DND-41 (cell line): ENCODE measurements around the gene TRMU.
"Not testable (repeated sequence)": the region's sequence is repeated elsewhere in the genome, so short reads cannot be mapped to it uniquely, and the experiment has no call there.

Source experiments
- ATAC-seq: fragments of 200-7000 bp; cut with Tn5 transposase; 3 replicates; pipeline ENCODE4 v1.9.1; 2021; ENCODE audit warnings: low read depth; ENCODE audit not compliant: insufficient read depth
- DNase-seq: peaks from one replicate; pipeline ENCODE4 v3.0.0-alpha.2; 2020
- H2AFZ ChIP-seq: 2 replicates; pipeline ENCODE4 v1.6.0; 2012; ENCODE audit warnings: low read depth, low read length
- H3K27ac ChIP-seq: 2 replicates; pipeline ENCODE4 v1.5.1; 2012; ENCODE audit warnings: low read length, inconsistent platforms
- H3K27me3 ChIP-seq: fragments of 200-600 bp; sonication (generic); 2 replicates; pipeline ENCODE4 v1.6.0; 2012; ENCODE audit warnings: low read length, mild to moderate bottlenecking, inconsistent platforms; ENCODE audit not compliant: insufficient read depth, poor library complexity
- H3K36me3 ChIP-seq: 2 replicates; pipeline ENCODE4 v1.5.1; 2012; ENCODE audit warnings: low read length, inconsistent platforms; ENCODE audit not compliant: insufficient read depth
- H3K4me1 ChIP-seq: 2 replicates; pipeline ENCODE4 v1.5.1; 2012; ENCODE audit warnings: mild to moderate bottlenecking, low read length; ENCODE audit not compliant: insufficient read depth
- H3K4me2 ChIP-seq: 2 replicates; pipeline ENCODE4 v1.6.0; 2012; ENCODE audit warnings: mild to moderate bottlenecking, moderate library complexity, low read length, inconsistent platforms; ENCODE audit not compliant: insufficient read depth
- H3K4me3 ChIP-seq, 2 experiments: fragments of 200-600 bp in 1 of 2; shearing (Covaris generic) in 1 of 2; 2 replicates each; pipeline ENCODE4 v1.5.1; 2012 to 2016; ENCODE audit warnings: inconsistent platforms in 2 of 2, low read length in 2 of 2, mild to moderate bottlenecking in 2 of 2, low read depth in 1 of 2, moderate library complexity in 1 of 2
- H3K79me2 ChIP-seq: 2 replicates; pipeline ENCODE4 v1.6.0; 2012; ENCODE audit warnings: low read length, inconsistent platforms; ENCODE audit not compliant: insufficient read depth
- H3K9ac ChIP-seq: 2 replicates; pipeline ENCODE4 v1.6.0; 2012; ENCODE audit warnings: low read depth, mild to moderate bottlenecking, inconsistent platforms, low read length, moderate library complexity
- H3K9me3 ChIP-seq: 2 replicates; pipeline ENCODE4 v1.5.1; 2012; ENCODE audit warnings: low read length, moderate library complexity, mild to moderate bottlenecking, inconsistent platforms; ENCODE audit not compliant: insufficient read depth, severe bottlenecking
- H4K20me1 ChIP-seq: 2 replicates; pipeline ENCODE4 v1.6.0; 2012; ENCODE audit warnings: low read length; ENCODE audit not compliant: insufficient read depth
- EZH2 ChIP-seq: IDR thresholded peaks from 3 replicates; pipeline ENCODE4 v1.6.1; 2012; ENCODE audit warnings: borderline replicate concordance, low read depth, mild to moderate bottlenecking, moderate library complexity, low read length, inconsistent platforms; ENCODE audit not compliant: severe bottlenecking
- TF ChIP-seq, protein P1 (sequence below): IDR thresholded peaks from 2 replicates; pipeline ENCODE4 v1.5.1; 2012; ENCODE audit warnings: borderline replicate concordance, low read length, moderate library complexity, mild to moderate bottlenecking; ENCODE audit not compliant: poor library complexity, severe bottlenecking; ENCODE audit errors: extremely low read depth

The TRMU gene

DNA sequence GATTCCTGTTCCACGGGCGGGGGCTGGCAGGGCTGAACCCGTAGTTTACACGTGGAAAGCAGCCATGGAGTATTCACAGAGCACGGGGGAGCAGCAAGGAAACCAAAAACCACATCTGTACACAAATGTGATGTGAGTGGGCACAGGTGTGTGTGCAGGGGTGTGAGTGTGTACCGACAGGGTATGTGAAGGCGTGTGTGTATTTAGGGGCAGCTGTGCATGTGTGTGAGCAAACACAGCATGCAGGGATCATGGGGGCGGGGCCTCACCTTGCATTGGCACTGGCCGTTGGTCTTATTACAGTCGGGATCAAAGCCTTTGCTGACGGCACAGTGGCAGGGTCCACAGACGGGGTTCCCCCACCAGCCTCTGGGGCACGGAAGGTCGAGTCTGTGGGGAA, 58.4 kb downstream of the TRMU start:
- H3K27ac ChIP-seq = no peak overlapping the region
- H4K20me1 ChIP-seq = peaks cover 3% of the 10 kb centered on the region; the same call in 1 of the 2 replicates
- H3K4me2 ChIP-seq = no peak overlapping the region
- H3K4me1 ChIP-seq = no peaks in the 10 kb centered on the region
- no peak overlapping the region for H2AFZ ChIP-seq
- no peaks in the 10 kb centered on the region for H3K9me3 ChIP-seq
- H3K27me3 ChIP-seq = no peaks in the 10 kb centered on the region
- no peak overlapping the region for H3K4me3 ChIP-seq
- no peak overlapping the region for H3K9ac ChIP-seq
- no peaks in the 10 kb centered on the region for H3K36me3 ChIP-seq
- ATAC-seq = peak; percentile 60; the same call in 2 of the 3 replicates
- DNase-seq = peak; percentile 14
- no peaks in the 10 kb centered on the region for H3K79me2 ChIP-seq
- TF ChIP-seq EZH2 = no peak
- TF ChIP-seq, protein P1, sequence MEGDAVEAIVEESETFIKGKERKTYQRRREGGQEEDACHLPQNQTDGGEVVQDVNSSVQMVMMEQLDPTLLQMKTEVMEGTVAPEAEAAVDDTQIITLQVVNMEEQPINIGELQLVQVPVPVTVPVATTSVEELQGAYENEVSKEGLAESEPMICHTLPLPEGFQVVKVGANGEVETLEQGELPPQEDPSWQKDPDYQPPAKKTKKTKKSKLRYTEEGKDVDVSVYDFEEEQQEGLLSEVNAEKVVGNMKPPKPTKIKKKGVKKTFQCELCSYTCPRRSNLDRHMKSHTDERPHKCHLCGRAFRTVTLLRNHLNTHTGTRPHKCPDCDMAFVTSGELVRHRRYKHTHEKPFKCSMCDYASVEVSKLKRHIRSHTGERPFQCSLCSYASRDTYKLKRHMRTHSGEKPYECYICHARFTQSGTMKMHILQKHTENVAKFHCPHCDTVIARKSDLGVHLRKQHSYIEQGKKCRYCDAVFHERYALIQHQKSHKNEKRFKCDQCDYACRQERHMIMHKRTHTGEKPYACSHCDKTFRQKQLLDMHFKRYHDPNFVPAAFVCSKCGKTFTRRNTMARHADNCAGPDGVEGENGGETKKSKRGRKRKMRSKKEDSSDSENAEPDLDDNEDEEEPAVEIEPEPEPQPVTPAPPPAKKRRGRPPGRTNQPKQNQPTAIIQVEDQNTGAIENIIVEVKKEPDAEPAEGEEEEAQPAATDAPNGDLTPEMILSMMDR = no peak

- no peak overlapping the region for H3K4me2 ChIP-seq
- no peaks in the 10 kb centered on the region for H3K36me3 ChIP-seq
- H3K4me3 ChIP-seq = no peak overlapping the region
- DNase-seq (no peak), ATAC-seq (no peak)
- no peaks in the 10 kb centered on the region for H3K79me2 ChIP-seq
- peaks cover 5% of the 10 kb centered on the region; the same call in 1 of the 2 replicates for H4K20me1 ChIP-seq
- no peaks in the 10 kb centered on the region for H3K27me3 ChIP-seq
- TF ChIP-seq, protein P1 = no peak
- no peak for TF ChIP-seq EZH2
- no peak overlapping the region for H3K27ac ChIP-seq
- H3K9ac ChIP-seq = no peak overlapping the region
- H3K4me1 ChIP-seq = no peaks in the 10 kb centered on the region
- no peak overlapping the region for H2AFZ ChIP-seq
- no peaks in the 10 kb centered on the region for H3K9me3 ChIP-seq
These were observed 59.1 kb downstream of the TRMU start for GRCh38 chr22:46394622-46395021.

- no peak for ATAC-seq
- no peak overlapping the region for H3K9ac ChIP-seq
- peaks cover 5% of the 10 kb centered on the region; the same call in 1 of the 2 replicates for H4K20me1 ChIP-seq
- H3K4me3 ChIP-seq = no peak overlapping the region
- H3K27me3 ChIP-seq = no peaks in the 10 kb centered on the region
- DNase-seq = no peak
- TF ChIP-seq, protein P1 = no peak
- TF ChIP-seq EZH2 = no peak
- H3K9me3 ChIP-seq = no peaks in the 10 kb centered on the region
- H3K4me2 ChIP-seq = no peak overlapping the region
- H3K79me2 ChIP-seq = no peaks in the 10 kb centered on the region
- H2AFZ ChIP-seq = no peak overlapping the region
- H3K36me3 ChIP-seq = no peaks in the 10 kb centered on the region
- H3K27ac ChIP-seq = no peak overlapping the region
- no peaks in the 10 kb centered on the region for H3K4me1 ChIP-seq
These were observed 59.6 kb downstream of the TRMU start for GRCh38 chr22:46395145-46395544.

DNA sequence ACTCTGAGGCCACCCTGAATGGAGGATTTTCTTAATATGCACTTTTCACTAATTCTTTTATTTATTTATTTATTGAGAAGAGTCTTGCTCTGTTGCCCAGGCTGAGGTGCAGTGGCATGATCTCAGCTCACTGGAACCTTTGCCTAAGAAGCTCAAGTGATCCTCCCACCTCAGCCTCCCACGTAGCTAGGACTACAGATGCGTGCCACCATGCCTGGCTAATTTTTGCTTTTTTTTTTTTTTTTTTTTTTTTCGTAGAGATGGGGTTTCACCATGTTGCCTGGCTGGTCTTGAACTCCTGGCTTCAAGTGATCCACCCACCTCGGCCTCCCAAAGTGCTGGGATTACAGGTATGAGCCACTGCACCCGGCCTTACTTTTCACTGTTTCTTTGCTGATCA, 61.5 kb downstream of the TRMU start:
- H3K4me2 ChIP-seq, H3K27me3 ChIP-seq, H3K4me1 ChIP-seq, H4K20me1 ChIP-seq, DNase-seq, H3K79me2 ChIP-seq, H2AFZ ChIP-seq, H3K4me3 ChIP-seq, H3K9ac ChIP-seq, ATAC-seq, H3K9me3 ChIP-seq, H3K36me3 ChIP-seq, H3K27ac ChIP-seq: not testable (repeated sequence)
